ENCODE data around the gene CUL9. TPM values are rescaled to one million over a fixed set of nuclear protein-coding genes. Genes with fewer than 3 reads are reported as not detected.

CUL9 gene
- total RNA-seq, 2 experiments from 2014 or later = 32.9 to 37.0 TPM

- TF ChIP-seq, protein P1, sequence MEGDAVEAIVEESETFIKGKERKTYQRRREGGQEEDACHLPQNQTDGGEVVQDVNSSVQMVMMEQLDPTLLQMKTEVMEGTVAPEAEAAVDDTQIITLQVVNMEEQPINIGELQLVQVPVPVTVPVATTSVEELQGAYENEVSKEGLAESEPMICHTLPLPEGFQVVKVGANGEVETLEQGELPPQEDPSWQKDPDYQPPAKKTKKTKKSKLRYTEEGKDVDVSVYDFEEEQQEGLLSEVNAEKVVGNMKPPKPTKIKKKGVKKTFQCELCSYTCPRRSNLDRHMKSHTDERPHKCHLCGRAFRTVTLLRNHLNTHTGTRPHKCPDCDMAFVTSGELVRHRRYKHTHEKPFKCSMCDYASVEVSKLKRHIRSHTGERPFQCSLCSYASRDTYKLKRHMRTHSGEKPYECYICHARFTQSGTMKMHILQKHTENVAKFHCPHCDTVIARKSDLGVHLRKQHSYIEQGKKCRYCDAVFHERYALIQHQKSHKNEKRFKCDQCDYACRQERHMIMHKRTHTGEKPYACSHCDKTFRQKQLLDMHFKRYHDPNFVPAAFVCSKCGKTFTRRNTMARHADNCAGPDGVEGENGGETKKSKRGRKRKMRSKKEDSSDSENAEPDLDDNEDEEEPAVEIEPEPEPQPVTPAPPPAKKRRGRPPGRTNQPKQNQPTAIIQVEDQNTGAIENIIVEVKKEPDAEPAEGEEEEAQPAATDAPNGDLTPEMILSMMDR (conservative IDR thresholded peaks at IDR 0.05; ENCODE audit: low read length) = no peak
- no peak for TF ChIP-seq EZH2phosphoT487 (IDR thresholded peaks at IDR 0.05; ENCODE audit: borderline replicate concordance, low read depth, low read length)
- Histone ChIP-seq H3K79me2 (ENCODE audit: insufficient read depth, low read depth, low read length) (no peaks in the 10 kb centered on the region), H3K36me3 (ENCODE audit: insufficient read depth, low read length) (no peaks in the 10 kb centered on the region), H3K4me3 (ENCODE audit: low read depth, low read length, poor library complexity, severe bottlenecking) (no peak overlapping the region), H2AFZ (ENCODE audit: low read length) (no peak overlapping the region), H3K9me3 (ENCODE audit: low read length) (no peaks in the 10 kb centered on the region), H3K4me1 (ENCODE audit: insufficient read depth, low read length, poor library complexity, severe bottlenecking) (peaks cover 20% of the 10 kb centered on the region), H3K9me2 (ENCODE audit: insufficient read depth, low read length) (no peaks in the 10 kb centered on the region), H3K4me2 (ENCODE audit: low read length) (no peak overlapping the region), H3K27ac (ENCODE audit: low read depth, low read length, poor library complexity, severe bottlenecking) (no peak overlapping the region), H4K20me1 (ENCODE audit: insufficient read depth, low read length) (no peaks in the 10 kb centered on the region)
- ChIA-PET CTCF (ENCODE audit: unreplicated experiment) (no interaction called here), POLR2A (interaction anchor here (0.6 kb wide), 1 partner anchor 74 kb away, joined by 3 read pairs; no protein-coding TSS in a partner anchor)
- no peak for DNase-seq (ENCODE audit: low spot score)
- BruUV-seq (replicated peaks) = no TSS peak
- intact Hi-C loops (cut with micrococcal nuclease; ENCODE audit: unreplicated experiment) = no loop called here
Observed at GRCh38 chr6:43248791-43249190, 66.8 kb downstream of the CUL9 start.

GRCh38 chr6:43250992-43251373, 69.0 kb downstream of the CUL9 start:
- no peak overlapping the region for H3K4me3 ChIP-seq (ENCODE audit: low read depth, low read length, poor library complexity, severe bottlenecking)
- DNase-seq (ENCODE audit: low spot score) = no peak
- ChIA-PET CTCF (ENCODE audit: unreplicated experiment) (interaction anchor here (0.5 kb wide), 1 partner anchor 21 kb away, joined by 3 read pairs; no protein-coding TSS in a partner anchor), POLR2A (no interaction called here)
- intact Hi-C loops (cut with micrococcal nuclease; ENCODE audit: unreplicated experiment) = no loop called here
- H3K36me3 ChIP-seq (ENCODE audit: insufficient read depth, low read length) = no peaks in the 10 kb centered on the region
- H3K4me1 ChIP-seq (ENCODE audit: insufficient read depth, low read length, poor library complexity, severe bottlenecking) = peaks cover 17% of the 10 kb centered on the region
- no peaks in the 10 kb centered on the region for H3K9me2 ChIP-seq (ENCODE audit: insufficient read depth, low read length)
- H2AFZ ChIP-seq (ENCODE audit: low read length) = no peak overlapping the region
- TF ChIP-seq, protein P1 (conservative IDR thresholded peaks at IDR 0.05; ENCODE audit: low read length) = no peak
- TF ChIP-seq EZH2phosphoT487 (IDR thresholded peaks at IDR 0.05; ENCODE audit: borderline replicate concordance, low read depth, low read length) = no peak
- H3K9me3 ChIP-seq (ENCODE audit: low read length) = no peaks in the 10 kb centered on the region
- no TSS peak for BruUV-seq (replicated peaks)
- H3K79me2 ChIP-seq (ENCODE audit: insufficient read depth, low read depth, low read length) = no peaks in the 10 kb centered on the region
- H3K4me2 ChIP-seq (ENCODE audit: low read length) = no peak overlapping the region
- H3K27ac ChIP-seq (ENCODE audit: low read depth, low read length, poor library complexity, severe bottlenecking) = no peak overlapping the region
- no peaks in the 10 kb centered on the region for H4K20me1 ChIP-seq (ENCODE audit: insufficient read depth, low read length)

GRCh38 chr6:43253401-43253800, 71.4 kb downstream of the CUL9 start:
- Histone ChIP-seq H2AFZ (ENCODE audit: low read length) (no peak overlapping the region), H3K4me1 (ENCODE audit: insufficient read depth, low read length, poor library complexity, severe bottlenecking) (no peaks in the 10 kb centered on the region), H3K4me3 (ENCODE audit: low read depth, low read length, poor library complexity, severe bottlenecking) (no peak overlapping the region), H3K9me3 (ENCODE audit: low read length) (no peaks in the 10 kb centered on the region), H3K36me3 (ENCODE audit: insufficient read depth, low read length) (no peaks in the 10 kb centered on the region), H3K27ac (ENCODE audit: low read depth, low read length, poor library complexity, severe bottlenecking) (no peak overlapping the region), H3K4me2 (ENCODE audit: low read length) (no peak overlapping the region), H4K20me1 (ENCODE audit: insufficient read depth, low read length) (no peaks in the 10 kb centered on the region), H3K79me2 (ENCODE audit: insufficient read depth, low read depth, low read length) (no peaks in the 10 kb centered on the region), H3K9me2 (ENCODE audit: insufficient read depth, low read length) (no peaks in the 10 kb centered on the region)
- no peak for DNase-seq (ENCODE audit: low spot score)
- POLR2A ChIA-PET = interaction anchor here (1.0 kb wide), 1 partner anchor 68 kb away, joined by 4 read pairs; no protein-coding TSS in a partner anchor
- intact Hi-C loops (cut with micrococcal nuclease; ENCODE audit: unreplicated experiment) = no loop called here
- TF ChIP-seq, protein P1 (conservative IDR thresholded peaks at IDR 0.05; ENCODE audit: low read length) = no peak
- no peak for TF ChIP-seq EZH2phosphoT487 (IDR thresholded peaks at IDR 0.05; ENCODE audit: borderline replicate concordance, low read depth, low read length)
- no TSS peak for BruUV-seq (replicated peaks)
- CTCF ChIA-PET (ENCODE audit: unreplicated experiment) = interaction anchor here (0.6 kb wide), 1 partner anchor 23 kb away, joined by 3 read pairs; no protein-coding TSS in a partner anchor
